GM12865 (cell line): ENCODE data around the gene SLC12A8.

Experiments used
- DNase-seq: peaks from one replicate; pipeline ENCODE4 v3.0.0; 2010; ENCODE audit warnings: low read depth
- H3K4me3 ChIP-seq: 2 replicates; pipeline ENCODE4 v1.5.1; 2011; ENCODE audit warnings: mild to moderate bottlenecking, low read depth, low read length, control low read depth
- CTCF ChIP-seq: IDR thresholded peaks from 2 replicates; pipeline ENCODE4 v1.5.1; 2011; ENCODE audit warnings: low read length, control low read depth, low read depth, inconsistent platforms; ENCODE audit not compliant: insufficient read depth; ENCODE audit errors: missing control alignments

SLC12A8 gene

GRCh38 chr3:125144653-125145314 lies 67.8 kb downstream of the SLC12A8 start:
- no peak overlapping the region for H3K4me3 ChIP-seq
- no peak for TF ChIP-seq CTCF
- DNase-seq, result no peak

- no peak overlapping the region for H3K4me3 ChIP-seq
- no peak for DNase-seq
- no peak for TF ChIP-seq CTCF
Measured at GRCh38 chr3:125143982-125144652, 68.4 kb downstream of the SLC12A8 start.

GRCh38 chr3:125143538-125143937 lies 69.0 kb downstream of the SLC12A8 start:
- TF ChIP-seq CTCF, result no peak

GRCh38 chr3:125142940-125143339 lies 69.6 kb downstream of the SLC12A8 start:
- peak overlapping the region; percentile 71 for H3K4me3 ChIP-seq
- no peak for DNase-seq
- TF ChIP-seq CTCF, result no peak

More at GRCh38 chr3:125143538-125143937, 69.0 kb downstream of the SLC12A8 start:
- no peak overlapping the region; the same call in 1 of the 2 replicates for H3K4me3 ChIP-seq
- no peak for DNase-seq

GRCh38 chr3:125142420-125142778 lies 70.1 kb downstream of the SLC12A8 start:
- DNase-seq, result peak; percentile 74
- TF ChIP-seq CTCF, result no peak
- H3K4me3 ChIP-seq, result peak overlapping the region; percentile 71

GRCh38 chr3:125141596-125142419 lies 70.7 kb downstream of the SLC12A8 start:
- TF ChIP-seq CTCF, result peak; percentile 52
- peak overlapping the region; percentile 71 for H3K4me3 ChIP-seq
- DNase-seq, result peak; percentile 96
